ENCODE measurements around the gene MINDY2.

- TF ChIP-seq CTCF (IDR thresholded peaks at IDR 0.05; ENCODE audit: insufficient read depth, low read length) (no peak), POLR2AphosphoS5 (IDR thresholded peaks at IDR 0.05; ENCODE audit: low read depth) (no peak), SPI1 (IDR thresholded peaks at IDR 0.05; ENCODE audit: borderline replicate concordance, low read depth) (no peak)
Measured at GRCh38 chr15:58758141-58758540, 13.0 kb upstream of the MINDY2 start.
